Natural killer cell (primary cell): Measurements from ENCODE around the gene LMNTD2. TPM values are rescaled to one million over a fixed set of nuclear protein-coding genes. Genes with fewer than 3 reads are reported as not detected.

ENCODE experiments used
- ATAC-seq, 3 donors: fragments of 150-1000 bp in 2 of 3; fragments of 200-7000 bp in 1 of 3; cut with Tn5 transposase; 1 replicate in 1 of 3; 2 replicates in 2 of 3; pipeline ENCODE4 v1.10.0; 2021; ENCODE audit warnings: mild to moderate bottlenecking in 2 of 3, moderate library complexity in 2 of 3
- DNase-seq, 2 donors: peaks; one replicate each; pipeline versions ENCODE4 v3.0.0 to v3.0.0-alpha.2; 2013 to 2021; ENCODE audit warnings: mixed read lengths in 1 of 2
- H3K27ac ChIP-seq: one replicate; pipeline ENCODE4 v1.5.1; 2013; ENCODE audit warnings: mild to moderate bottlenecking, low read length
- H3K27me3 ChIP-seq: one replicate; pipeline ENCODE4 v1.6.1; 2013; ENCODE audit warnings: low read length; ENCODE audit not compliant: control insufficient read depth, insufficient read depth
- H3K36me3 ChIP-seq: one replicate; pipeline ENCODE4 v1.6.1; 2013; ENCODE audit warnings: low read length; ENCODE audit not compliant: control insufficient read depth, insufficient read depth
- H3K4me1 ChIP-seq: one replicate; pipeline ENCODE4 v1.6.1; 2013; ENCODE audit warnings: low read length; ENCODE audit not compliant: control insufficient read depth, insufficient read depth
- H3K4me3 ChIP-seq: one replicate; pipeline ENCODE4 v1.5.1; 2013; ENCODE audit warnings: low read length
- H3K9me3 ChIP-seq: one replicate; pipeline ENCODE4 v1.6.1; 2013; ENCODE audit warnings: low read length; ENCODE audit not compliant: control insufficient read depth, insufficient read depth
- H3K27ac Mint-ChIP-seq, 2 donors: one replicate each; pipeline ENCODE4 v1.8.0; 2022; ENCODE audit warnings: mild to moderate bottlenecking in 2 of 2, mixed read lengths in 2 of 2, moderate library complexity in 1 of 2
- H3K27me3 Mint-ChIP-seq, 2 donors: one replicate each; pipeline ENCODE4 v1.8.0; 2022; ENCODE audit warnings: low read depth in 2 of 2, mixed read lengths in 2 of 2
- H3K36me3 Mint-ChIP-seq: one replicate; pipeline ENCODE4 v1.8.0; 2022; ENCODE audit warnings: mixed read lengths
- H3K4me1 Mint-ChIP-seq, 2 donors: one replicate each; pipeline ENCODE4 v1.8.0; 2022; ENCODE audit warnings: mixed read lengths in 2 of 2
- H3K4me3 Mint-ChIP-seq: one replicate; pipeline ENCODE4 v1.8.0; 2022; ENCODE audit warnings: mild to moderate bottlenecking, moderate library complexity, mixed read lengths
- H3K9me3 Mint-ChIP-seq, 2 donors: one replicate each; pipeline ENCODE4 v1.8.0; 2022; ENCODE audit warnings: mixed read lengths in 2 of 2
- WGBS: methylation state at CpG from one replicate; pipeline ENCODE4 v1.1.7; 2013; ENCODE audit warnings: missing lambda C conversion rate; ENCODE audit not compliant: insufficient coverage; 5-methylcytosine and 5-hydroxymethylcytosine counted together
- intact Hi-C: fragments of 100-400 bp; cut with micrococcal nuclease; formaldehyde crosslinking; loops from one replicate; pipeline ENCODE4 v1.14.2; 2022
- total RNA-seq, 4 donors: library from RNA; stranded (reverse); fragments of 120-200 nt in 1 of 4; gene quantifications; one replicate each; pipeline versions ENCODE4 v1.2.3 to v1.2.4, GENCODE V29; 2013 to 2022
- TF ChIP-seq, protein P1 (sequence below): fragments of 200-600 bp; IDR thresholded peaks from one replicate; pipeline ENCODE4 v1.8.0; 2022; ENCODE audit warnings: antibody characterized with exemption

LMNTD2 gene
- total RNA-seq, 3 donors from 2014 or later (not counting 1 experiment from before 2014, with no cell fraction given), result 3.5 to 5.2 (median 5.0) TPM

DNA sequence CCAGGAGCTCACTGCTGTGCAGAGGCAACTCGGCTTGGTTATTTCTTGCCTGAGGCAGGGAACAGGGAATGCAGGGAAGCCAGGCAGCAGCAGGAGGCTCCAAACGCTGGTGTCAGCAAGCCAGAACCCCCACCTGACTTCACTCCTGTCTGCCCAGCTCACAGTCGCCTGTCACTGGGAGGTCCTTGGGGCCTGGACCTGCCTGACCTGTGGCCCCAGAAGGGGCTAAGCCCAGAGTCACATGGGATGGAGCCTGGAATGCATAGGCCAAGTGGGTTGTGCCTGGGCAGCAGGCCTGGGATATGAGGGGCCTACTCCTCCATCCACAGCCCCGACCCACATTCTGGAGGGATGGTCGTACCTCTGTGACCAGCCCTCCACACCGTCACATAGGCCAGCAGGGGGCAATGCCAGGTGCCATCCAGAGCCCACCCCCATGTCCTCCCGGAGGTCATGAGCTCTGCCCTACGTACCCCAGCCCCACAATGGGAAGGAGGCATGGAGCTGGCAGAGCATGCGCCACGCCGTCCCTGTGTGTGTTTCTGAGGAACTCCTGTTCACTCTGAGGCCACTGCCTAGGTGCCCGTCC is 5.5 kb upstream of the LMNTD2 start:
- no peak overlapping the region for H3K27ac ChIP-seq
- H3K36me3 Mint-ChIP-seq, result no peaks in the 10 kb centered on the region
- TF ChIP-seq, protein P1, sequence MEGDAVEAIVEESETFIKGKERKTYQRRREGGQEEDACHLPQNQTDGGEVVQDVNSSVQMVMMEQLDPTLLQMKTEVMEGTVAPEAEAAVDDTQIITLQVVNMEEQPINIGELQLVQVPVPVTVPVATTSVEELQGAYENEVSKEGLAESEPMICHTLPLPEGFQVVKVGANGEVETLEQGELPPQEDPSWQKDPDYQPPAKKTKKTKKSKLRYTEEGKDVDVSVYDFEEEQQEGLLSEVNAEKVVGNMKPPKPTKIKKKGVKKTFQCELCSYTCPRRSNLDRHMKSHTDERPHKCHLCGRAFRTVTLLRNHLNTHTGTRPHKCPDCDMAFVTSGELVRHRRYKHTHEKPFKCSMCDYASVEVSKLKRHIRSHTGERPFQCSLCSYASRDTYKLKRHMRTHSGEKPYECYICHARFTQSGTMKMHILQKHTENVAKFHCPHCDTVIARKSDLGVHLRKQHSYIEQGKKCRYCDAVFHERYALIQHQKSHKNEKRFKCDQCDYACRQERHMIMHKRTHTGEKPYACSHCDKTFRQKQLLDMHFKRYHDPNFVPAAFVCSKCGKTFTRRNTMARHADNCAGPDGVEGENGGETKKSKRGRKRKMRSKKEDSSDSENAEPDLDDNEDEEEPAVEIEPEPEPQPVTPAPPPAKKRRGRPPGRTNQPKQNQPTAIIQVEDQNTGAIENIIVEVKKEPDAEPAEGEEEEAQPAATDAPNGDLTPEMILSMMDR, result no peak
- DNase-seq, result no peak
- peaks cover 0 to 11% of the 10 kb centered on the region in 2 donors for H3K4me1 Mint-ChIP-seq
- H3K27me3 Mint-ChIP-seq, result no peaks in the 10 kb centered on the region
- intact Hi-C loops, result no loop called here
- no peak overlapping the region for H3K4me3 Mint-ChIP-seq
- no peak overlapping the region for H3K27ac Mint-ChIP-seq
- WGBS, result 88% methylated on average over 12 of the region's 12 CpGs
- no peak overlapping the region for H3K4me3 ChIP-seq
- H3K9me3 ChIP-seq, result no peaks in the 10 kb centered on the region
- peaks cover 24% of the 10 kb centered on the region for H3K4me1 ChIP-seq
- no peaks in the 10 kb centered on the region for H3K9me3 Mint-ChIP-seq
- no peak for ATAC-seq
- no peaks in the 10 kb centered on the region for H3K36me3 ChIP-seq
- H3K27me3 ChIP-seq, result no peaks in the 10 kb centered on the region

DNA sequence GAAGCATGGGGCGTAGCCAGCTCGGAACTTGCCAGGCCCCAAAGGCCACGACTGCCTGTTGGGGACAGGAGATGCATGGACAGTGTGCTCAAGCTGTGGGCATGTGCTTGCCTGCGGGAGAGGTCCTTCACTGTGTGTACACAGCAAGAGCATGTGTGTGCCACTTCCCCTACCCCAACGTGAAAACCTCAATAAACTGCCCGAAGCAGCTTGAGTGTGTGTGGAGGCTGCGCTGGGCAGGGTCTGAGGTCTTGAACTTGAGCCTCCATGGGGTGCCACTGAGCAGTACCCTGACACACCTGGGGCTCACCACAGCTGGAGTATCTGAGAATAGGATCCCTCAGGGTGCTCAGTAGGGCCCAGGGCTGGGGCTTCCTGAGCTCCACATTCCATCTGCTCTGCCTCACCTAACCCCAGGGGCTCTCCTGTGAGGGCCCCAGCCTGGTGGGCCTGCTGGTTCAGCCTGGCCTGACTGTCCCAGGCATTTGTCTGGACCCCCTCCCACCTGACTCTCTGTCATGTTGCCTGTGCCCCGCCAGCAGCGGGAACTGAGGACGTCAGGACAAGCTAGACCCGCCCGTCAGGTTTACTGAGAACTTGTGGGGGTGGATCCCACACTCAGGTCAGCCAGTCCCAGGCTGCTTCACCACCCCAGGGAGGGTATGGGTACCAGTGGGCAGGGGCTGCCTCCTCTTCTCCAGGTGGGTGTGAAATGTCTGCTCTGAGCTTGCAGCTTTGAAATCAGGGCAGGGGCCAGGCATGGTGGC is 3.5 kb upstream of the LMNTD2 start:
- H3K4me1 Mint-ChIP-seq, result peaks cover 5 to 19% of the 10 kb centered on the region in 2 donors
- intact Hi-C loops, result no loop called here
- H3K27me3 Mint-ChIP-seq, result no peaks in the 10 kb centered on the region
- no peak overlapping the region for H3K27ac ChIP-seq
- no peak overlapping the region for H3K27ac Mint-ChIP-seq
- WGBS, result 93% methylated on average over 12 of the region's 12 CpGs
- DNase-seq (no peak), ATAC-seq (no peak)
- peaks cover 25% of the 10 kb centered on the region for H3K4me1 ChIP-seq
- TF ChIP-seq, protein P1, result no peak
- H3K9me3 ChIP-seq, result no peaks in the 10 kb centered on the region
- no peaks in the 10 kb centered on the region for H3K36me3 ChIP-seq
- H3K4me3 Mint-ChIP-seq, result no peak overlapping the region
- no peak overlapping the region for H3K4me3 ChIP-seq
- no peaks in the 10 kb centered on the region for H3K27me3 ChIP-seq
- H3K9me3 Mint-ChIP-seq, result no peaks in the 10 kb centered on the region
- no peaks in the 10 kb centered on the region for H3K36me3 Mint-ChIP-seq

DNA sequence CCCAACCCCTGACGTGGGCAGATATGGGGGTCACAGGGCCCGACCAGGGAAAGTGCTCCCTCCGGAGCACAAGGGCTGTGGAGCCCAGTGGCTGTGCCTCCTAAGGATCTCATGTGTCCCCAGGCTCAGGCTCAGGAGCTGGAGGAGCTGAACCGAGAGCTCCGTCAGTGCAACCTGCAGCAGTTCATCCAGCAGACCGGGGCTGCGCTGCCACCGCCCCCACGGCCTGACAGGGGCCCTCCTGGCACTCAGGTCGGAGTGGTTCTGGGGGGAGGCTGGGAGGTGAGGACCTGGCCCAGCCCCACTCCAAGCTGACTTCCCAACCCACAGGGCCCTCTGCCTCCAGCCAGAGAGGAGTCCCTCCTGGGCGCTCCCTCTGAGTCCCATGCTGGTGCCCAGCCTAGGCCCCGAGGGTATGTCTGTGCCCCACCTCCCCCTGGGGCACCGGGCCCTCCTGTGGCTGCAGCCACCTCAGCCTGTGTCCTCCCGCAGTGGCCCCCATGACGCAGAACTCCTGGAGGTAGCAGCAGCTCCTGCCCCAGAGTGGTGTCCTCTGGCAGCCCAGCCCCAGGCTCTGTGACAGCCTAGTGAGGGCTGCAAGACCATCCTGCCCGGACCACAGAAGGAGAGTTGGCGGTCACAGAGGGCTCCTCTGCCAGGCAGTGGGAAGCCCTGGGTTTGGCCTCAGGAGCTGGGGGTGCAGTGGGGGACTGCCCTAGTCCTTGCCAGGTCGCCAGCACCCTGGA is 2.7 kb upstream of the LMNTD2 start:
- DNase-seq (no peak), ATAC-seq (no peak)
- no peaks in the 10 kb centered on the region for H3K27me3 Mint-ChIP-seq
- Histone ChIP-seq H3K4me1 (peaks cover 23% of the 10 kb centered on the region), H3K27ac (no peak overlapping the region), H3K36me3 (no peaks in the 10 kb centered on the region), H3K9me3 (no peaks in the 10 kb centered on the region), H3K4me3 (no peak overlapping the region), H3K27me3 (no peaks in the 10 kb centered on the region)
- TF ChIP-seq, protein P1, result no peak
- H3K4me3 Mint-ChIP-seq, result no peak overlapping the region
- 96% methylated on average over 17 of the region's 18 CpGs for WGBS
- peaks cover 5 to 18% of the 10 kb centered on the region in 2 donors for H3K4me1 Mint-ChIP-seq
- no peak overlapping the region for H3K27ac Mint-ChIP-seq
- H3K36me3 Mint-ChIP-seq, result no peaks in the 10 kb centered on the region
- intact Hi-C loops, result no loop called here
- no peaks in the 10 kb centered on the region for H3K9me3 Mint-ChIP-seq
